GM04504 (cell line): ENCODE results near the gene PTGES2.
A peak's percentile ranks its signal among the peaks of the same experiment; 100 is the strongest.
"Not testable (repeated sequence)": the region's sequence is repeated elsewhere in the genome, so short reads cannot be mapped to it uniquely, and the experiment has no call there.

Experiments used
- DNase-seq: peaks from one replicate; pipeline ENCODE4 v3.0.0-alpha.2; 2012; ENCODE audit warnings: low read depth

The PTGES2 gene

DNA sequence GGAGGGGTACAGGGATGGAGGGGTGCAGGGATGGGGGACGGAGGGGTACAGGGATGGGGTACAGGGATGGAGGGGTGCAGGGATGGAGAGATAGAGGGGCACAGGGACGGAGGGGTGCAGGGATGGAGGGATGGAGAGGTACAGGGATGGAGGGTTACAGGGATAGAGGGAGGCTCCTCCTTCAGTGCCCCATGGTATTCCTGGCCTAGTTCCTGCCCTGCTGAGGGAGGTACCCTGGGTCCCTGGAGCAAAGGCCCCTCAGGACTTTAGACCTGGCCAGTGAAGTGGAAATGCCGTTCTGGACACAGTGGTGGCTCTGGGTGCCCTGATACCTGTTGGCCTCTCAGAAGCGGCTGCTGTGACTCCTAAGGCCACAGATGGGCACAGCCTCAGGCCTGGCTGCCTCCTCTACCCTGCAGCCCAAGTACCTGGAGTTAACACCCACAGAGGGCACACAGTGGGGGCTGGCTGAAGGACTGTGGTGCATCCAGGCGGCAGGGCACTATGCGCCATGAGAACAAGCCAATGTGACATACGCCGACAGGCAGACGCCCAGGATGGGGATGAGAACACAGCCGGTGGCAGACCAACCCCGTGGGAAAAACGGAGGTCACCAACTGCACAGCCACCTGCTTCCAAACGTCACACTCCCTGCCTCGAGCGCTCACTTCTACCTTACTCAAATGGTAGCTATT, 8.4 kb downstream of the PTGES2 start:
- no peak for DNase-seq

GRCh38 chr9:128118472-128118857, 9.1 kb downstream of the PTGES2 start:
- DNase-seq: no peak

DNA sequence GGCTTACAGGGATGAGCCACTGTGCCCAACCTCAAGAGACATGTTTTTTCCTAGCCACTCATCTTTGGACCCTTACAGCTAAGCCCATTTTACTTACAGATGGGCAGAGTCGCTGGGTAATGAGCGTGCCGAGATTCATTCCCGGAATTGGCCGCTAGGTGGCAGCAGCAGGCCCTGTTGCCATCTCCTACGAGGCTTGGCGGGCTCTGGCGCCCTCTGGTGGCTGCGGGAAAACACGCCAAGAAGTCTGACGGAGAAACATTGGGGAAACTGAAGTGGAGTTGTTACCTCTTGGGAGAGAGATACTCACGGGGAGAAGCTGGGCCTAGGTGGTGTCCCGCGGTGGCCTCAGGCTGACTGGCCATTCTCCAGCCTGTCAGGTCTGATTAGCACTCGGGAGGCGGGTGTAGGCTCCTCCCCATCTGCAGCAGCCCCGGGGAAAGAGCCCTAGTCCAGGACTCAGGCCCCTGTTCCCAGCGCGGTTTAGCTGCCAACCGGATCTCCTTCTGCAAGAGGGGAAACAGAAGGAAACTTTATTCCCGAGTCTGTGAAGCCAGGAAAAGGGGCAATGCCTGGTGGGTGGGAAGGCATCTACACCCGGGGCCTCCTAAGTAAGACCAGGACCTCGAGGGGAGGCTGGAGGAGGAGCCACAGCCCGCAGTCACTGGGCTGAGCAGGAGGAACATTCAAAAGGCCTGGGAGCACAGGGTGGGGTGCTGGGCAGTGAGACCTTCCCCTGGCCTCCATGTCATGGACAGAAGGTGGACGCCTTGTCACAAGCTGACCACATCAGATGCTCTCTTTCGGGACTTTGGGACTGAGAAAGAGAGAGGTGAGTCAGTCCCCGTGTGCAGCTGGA, 9.7 kb downstream of the PTGES2 start:
- peak; percentile 59 for DNase-seq

- DNase-seq: no peak
These were observed 11.1 kb downstream of the PTGES2 start for GRCh38 chr9:128116104-128117083.

- DNase-seq: no peak
These were observed 12.1 kb downstream of the PTGES2 start for GRCh38 chr9:128115187-128116103.

GRCh38 chr9:128114326-128115186, 13.0 kb downstream of the PTGES2 start:
- DNase-seq: no peak

- no peak for DNase-seq
These were observed 13.8 kb downstream of the PTGES2 start for GRCh38 chr9:128113526-128114325.

DNA sequence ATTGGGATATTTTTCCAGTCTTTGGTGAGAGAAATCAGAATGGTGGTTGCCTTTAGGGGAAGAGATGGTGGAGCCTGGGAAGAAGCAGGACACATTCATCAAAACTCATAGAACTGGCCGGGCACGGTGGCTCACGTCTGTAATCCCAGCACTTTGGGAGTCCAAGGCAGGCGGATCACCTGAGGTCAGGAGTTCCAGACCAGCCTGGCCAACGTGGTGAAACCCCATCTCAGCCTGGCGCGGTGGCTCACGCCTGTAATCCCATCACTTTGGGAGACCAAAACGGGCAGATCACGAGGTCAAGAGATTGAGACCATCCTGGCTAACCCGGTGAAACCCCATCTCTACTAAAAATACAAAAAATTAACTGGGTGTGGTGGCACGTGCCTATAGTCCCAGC, 15.8 kb downstream of the PTGES2 start:
- not testable (repeated sequence) for DNase-seq

GRCh38 chr9:128109050-128109709, 18.3 kb downstream of the PTGES2 start:
- no peak for DNase-seq

DNA sequence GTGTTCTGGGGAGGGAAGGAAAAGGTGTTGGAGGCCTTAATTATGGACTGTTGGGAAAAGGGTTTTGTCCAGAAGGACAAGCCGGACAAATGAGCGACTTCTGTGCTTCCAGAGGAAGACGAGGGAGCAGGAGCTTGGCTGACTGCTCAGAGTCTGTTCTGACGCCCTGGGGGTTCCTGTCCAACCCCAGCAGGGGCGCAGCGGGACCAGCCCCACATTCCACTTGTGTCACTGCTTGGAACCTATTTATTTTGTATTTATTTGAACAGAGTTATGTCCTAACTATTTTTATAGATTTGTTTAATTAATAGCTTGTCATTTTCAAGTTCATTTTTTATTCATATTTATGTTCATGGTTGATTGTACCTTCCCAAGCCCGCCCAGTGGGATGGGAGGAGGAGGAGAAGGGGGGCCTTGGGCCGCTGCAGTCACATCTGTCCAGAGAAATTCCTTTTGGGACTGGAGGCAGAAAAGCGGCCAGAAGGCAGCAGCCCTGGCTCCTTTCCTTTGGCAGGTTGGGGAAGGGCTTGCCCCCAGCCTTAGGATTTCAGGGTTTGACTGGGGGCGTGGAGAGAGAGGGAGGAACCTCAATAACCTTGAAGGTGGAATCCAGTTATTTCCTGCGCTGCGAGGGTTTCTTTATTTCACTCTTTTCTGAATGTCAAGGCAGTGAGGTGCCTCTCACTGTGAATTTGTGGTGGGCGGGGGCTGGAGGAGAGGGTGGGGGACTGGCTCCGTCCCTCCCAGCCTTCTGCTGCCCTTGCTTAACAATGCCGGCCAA, 19.1 kb downstream of the PTGES2 start:
- DNase-seq: no peak

- no peak for DNase-seq
These were observed 19.9 kb downstream of the PTGES2 start for GRCh38 chr9:128107468-128108268.

- DNase-seq: no peak
These were observed 20.5 kb downstream of the PTGES2 start for GRCh38 chr9:128106940-128107467.

- DNase-seq: no peak
These were observed 21.2 kb downstream of the PTGES2 start for GRCh38 chr9:128106181-128106939.

- no peak for DNase-seq
These were observed 21.9 kb downstream of the PTGES2 start for GRCh38 chr9:128105538-128106175.

DNA sequence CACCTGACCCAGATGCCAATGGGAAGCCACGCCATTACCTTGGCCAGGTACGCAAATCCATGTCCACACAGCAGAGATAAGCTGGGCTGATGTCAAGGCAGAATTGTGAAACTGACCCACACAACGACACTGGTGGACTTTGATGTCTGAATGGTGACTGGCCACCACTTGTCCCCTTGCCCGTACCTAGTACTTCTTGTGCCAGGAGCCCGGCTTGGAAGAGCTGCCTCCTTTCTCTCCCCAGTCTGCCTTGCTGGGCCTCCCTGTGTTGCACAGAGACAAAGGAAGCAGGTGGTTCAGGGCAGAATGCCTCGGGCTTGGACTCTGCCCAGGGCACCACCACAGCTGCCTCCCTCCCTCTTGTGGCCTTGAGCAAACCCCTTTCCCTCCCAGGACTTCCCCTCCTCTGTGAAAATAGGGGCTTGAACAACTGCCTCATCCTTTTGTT, 23.3 kb downstream of the PTGES2 start:
- no peak for DNase-seq

- no peak for DNase-seq
These were observed 24.0 kb downstream of the PTGES2 start for GRCh38 chr9:128103589-128103962.
